GM21717 (cell line): Measurements from ENCODE around the gene DCP1B.

Experiments
- ATAC-seq: cut with Tn5 transposase; IDR thresholded peaks from one replicate; pipeline ENCODE4 v1.9.1; 2021; ENCODE audit warnings: mild to moderate bottlenecking, moderate library complexity; ENCODE audit not compliant: unreplicated experiment

The DCP1B gene

GRCh38 chr12:2018391-2018790 lies 14.1 kb upstream of the DCP1B start:
- ATAC-seq: no peak

GRCh38 chr12:2017546-2018337 lies 13.5 kb upstream of the DCP1B start:
- ATAC-seq: no peak

GRCh38 chr12:2016862-2017545 lies 12.7 kb upstream of the DCP1B start:
- no peak for ATAC-seq

- ATAC-seq: no peak
These were observed 10.0 kb upstream of the DCP1B start for GRCh38 chr12:2014231-2014630.

- no peak for ATAC-seq
These were observed 9.4 kb upstream of the DCP1B start for GRCh38 chr12:2013527-2014223.

- ATAC-seq: no peak
These were observed 8.8 kb upstream of the DCP1B start for GRCh38 chr12:2013086-2013485.

GRCh38 chr12:2011643-2012607 lies 7.7 kb upstream of the DCP1B start:
- ATAC-seq: no peak

GRCh38 chr12:2009623-2010022 lies 5.4 kb upstream of the DCP1B start:
- ATAC-seq: no peak

GRCh38 chr12:2008677-2009076 lies 4.4 kb upstream of the DCP1B start:
- no peak for ATAC-seq

GRCh38 chr12:2003676-2004112 lies 563 bp downstream of the DCP1B start:
- no peak for ATAC-seq

- ATAC-seq: no peak
These were observed 8.9 kb downstream of the DCP1B start for GRCh38 chr12:1995205-1995896.

- ATAC-seq: no peak
These were observed 9.7 kb downstream of the DCP1B start for GRCh38 chr12:1994429-1995143.

GRCh38 chr12:1993871-1994371 lies 10.3 kb downstream of the DCP1B start:
- no peak for ATAC-seq

GRCh38 chr12:1993341-1993740 lies 10.9 kb downstream of the DCP1B start:
- no peak for ATAC-seq

GRCh38 chr12:1992732-1993131 lies 11.5 kb downstream of the DCP1B start:
- no peak for ATAC-seq

- no peak for ATAC-seq
These were observed 15.1 kb downstream of the DCP1B start for GRCh38 chr12:1989111-1989510.

- ATAC-seq: no peak
These were observed 19.5 kb downstream of the DCP1B start for GRCh38 chr12:1984759-1985158.

- ATAC-seq: no peak
These were observed 24.0 kb downstream of the DCP1B start for GRCh38 chr12:1980282-1980681.
